Breast epithelium (tissue), 4 donors: ENCODE results near the gene LRRC8C. TPM values are rescaled to one million over a fixed set of nuclear protein-coding genes. Genes with fewer than 3 reads are reported as not detected.
"Not testable (repeated sequence)": the region's sequence is repeated elsewhere in the genome, so short reads cannot be mapped to it uniquely, and the experiment has no call there.

Experiments
- DNase-seq, 2 donors: peaks; one replicate each; pipeline ENCODE4 v3.0.0-alpha.2; 2019; ENCODE audit warnings: low spot score in 2 of 2
- H3K27ac ChIP-seq, 2 donors: fragments of 200-600 bp; sonication (generic) in 1 of 2; one replicate each; pipeline ENCODE4 v1.5.1; 2016 to 2019; ENCODE audit warnings: mild to moderate bottlenecking in 1 of 2
- H3K27me3 ChIP-seq, 2 donors: fragments of 200-600 bp; sonication (generic) in 1 of 2; one replicate each; pipeline versions ENCODE4 v1.5.1 to v1.6.0; 2017 to 2019; ENCODE audit warnings: control low read depth in 1 of 2, mild to moderate bottlenecking in 1 of 2
- H3K36me3 ChIP-seq: fragments of 200-600 bp; one replicate; pipeline ENCODE4 v1.5.1; 2019
- H3K4me1 ChIP-seq, 2 donors: fragments of 200-600 bp; sonication (generic); one replicate each; pipeline ENCODE4 v1.5.1; 2016 to 2019; ENCODE audit warnings: control low read depth in 1 of 2
- H3K4me3 ChIP-seq, 3 donors: fragments of 200-600 bp; sonication (generic); 1 replicate in 2 of 3; 2 replicates in 1 of 3; pipeline ENCODE4 v1.5.1; 2016 to 2019; ENCODE audit warnings: mild to moderate bottlenecking in 3 of 3, moderate library complexity in 2 of 3
- H3K9me3 ChIP-seq, 2 donors: fragments of 200-600 bp; sonication (generic) in 1 of 2; one replicate each; pipeline ENCODE4 v1.5.1; 2016 to 2019; ENCODE audit warnings: control low read depth in 1 of 2
- POLR2A ChIP-seq: fragments of 450-650 bp; IDR thresholded peaks from one replicate; pipeline ENCODE4 v1.6.1; 2016; ENCODE audit warnings: antibody characterized with exemption, mild to moderate bottlenecking, moderate library complexity
- POLR2AphosphoS5 ChIP-seq, 3 donors: sonication (generic); formaldehyde crosslinking; IDR thresholded peaks; one replicate each; pipeline ENCODE4 v1.6.1; 2017; ENCODE audit warnings: antibody characterized with exemption in 3 of 3
- intact Hi-C: fragments of 100-400 bp; cut with DNase I; formaldehyde crosslinking; loops from one replicate; pipeline ENCODE4 v1.15.1; 2023; ENCODE audit warnings: low total_unique reads
- total RNA-seq, 3 donors: library from RNA; depleted of rRNA; stranded (reverse); fragments of >200 nt; gene quantifications; one replicate each; pipeline ENCODE4 v1.1.0, GENCODE V29; 2016
- TF ChIP-seq, protein P1 (sequence below), 3 donors: fragments of 450-650 bp; IDR thresholded peaks; one replicate each; pipeline ENCODE4 v1.5.1; 2016 to 2017; ENCODE audit warnings: antibody characterized with exemption in 3 of 3, mild to moderate bottlenecking in 3 of 3, moderate library complexity in 3 of 3

LRRC8C gene
- total RNA-seq, 3 donors from 2014 or later: 10.8 to 14.6 (median 12.9) TPM

DNA sequence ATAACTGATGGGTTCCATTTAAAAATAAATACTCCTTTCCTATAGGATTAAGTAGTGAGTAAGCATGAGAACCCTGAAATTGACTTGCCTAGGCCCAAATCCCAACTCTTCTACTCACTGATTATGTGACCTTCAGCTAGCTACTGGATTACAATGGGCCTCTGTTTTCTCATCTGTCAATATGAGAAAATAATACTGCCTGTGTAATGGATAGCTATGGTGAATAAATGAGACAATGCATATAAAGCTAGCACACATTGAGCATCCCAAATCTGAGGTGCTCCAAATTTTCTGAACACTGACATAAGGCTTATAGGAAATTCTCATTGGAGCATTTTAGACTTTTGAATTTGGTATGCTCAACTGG lies 5.3 kb upstream of the LRRC8C start:
- intact Hi-C loops: no loop called here
- H3K9me3 ChIP-seq: no peaks in the 10 kb centered on the region
- TF ChIP-seq, protein P1, sequence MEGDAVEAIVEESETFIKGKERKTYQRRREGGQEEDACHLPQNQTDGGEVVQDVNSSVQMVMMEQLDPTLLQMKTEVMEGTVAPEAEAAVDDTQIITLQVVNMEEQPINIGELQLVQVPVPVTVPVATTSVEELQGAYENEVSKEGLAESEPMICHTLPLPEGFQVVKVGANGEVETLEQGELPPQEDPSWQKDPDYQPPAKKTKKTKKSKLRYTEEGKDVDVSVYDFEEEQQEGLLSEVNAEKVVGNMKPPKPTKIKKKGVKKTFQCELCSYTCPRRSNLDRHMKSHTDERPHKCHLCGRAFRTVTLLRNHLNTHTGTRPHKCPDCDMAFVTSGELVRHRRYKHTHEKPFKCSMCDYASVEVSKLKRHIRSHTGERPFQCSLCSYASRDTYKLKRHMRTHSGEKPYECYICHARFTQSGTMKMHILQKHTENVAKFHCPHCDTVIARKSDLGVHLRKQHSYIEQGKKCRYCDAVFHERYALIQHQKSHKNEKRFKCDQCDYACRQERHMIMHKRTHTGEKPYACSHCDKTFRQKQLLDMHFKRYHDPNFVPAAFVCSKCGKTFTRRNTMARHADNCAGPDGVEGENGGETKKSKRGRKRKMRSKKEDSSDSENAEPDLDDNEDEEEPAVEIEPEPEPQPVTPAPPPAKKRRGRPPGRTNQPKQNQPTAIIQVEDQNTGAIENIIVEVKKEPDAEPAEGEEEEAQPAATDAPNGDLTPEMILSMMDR (IDR thresholded peaks at IDR 0.05): no peak
- TF ChIP-seq POLR2A: no peak
- no peak for TF ChIP-seq POLR2AphosphoS5 (IDR thresholded peaks at IDR 0.05)
- H3K27ac ChIP-seq: no peak overlapping the region
- DNase-seq: no peak
- no peaks in the 10 kb centered on the region for H3K27me3 ChIP-seq
- H3K4me3 ChIP-seq: no peak overlapping the region
- H3K36me3 ChIP-seq: no peaks in the 10 kb centered on the region
- no peaks in the 10 kb centered on the region for H3K4me1 ChIP-seq

DNA sequence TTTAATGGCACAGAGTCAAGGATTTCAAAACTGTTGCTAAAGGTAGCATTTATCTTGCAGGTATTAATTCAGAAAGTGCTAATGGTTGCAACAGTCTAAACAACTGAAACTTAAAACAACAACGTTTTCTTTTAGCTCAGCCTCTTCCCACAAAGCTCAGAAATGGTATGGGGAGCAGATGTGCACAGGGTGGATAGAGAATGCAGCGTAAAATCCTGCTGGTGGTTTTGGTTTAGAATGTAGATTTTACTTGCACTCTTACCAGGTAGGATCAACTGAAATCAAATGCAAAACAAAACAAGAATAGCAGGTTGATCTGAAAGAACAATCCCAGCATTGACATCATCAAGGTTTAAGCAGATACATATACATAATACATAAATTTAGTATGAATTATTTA lies 3.8 kb upstream of the LRRC8C start:
- Histone ChIP-seq H3K27me3 (no peaks in the 10 kb centered on the region), H3K4me3 (no peak overlapping the region), H3K27ac (no peak overlapping the region), H3K4me1 (peaks cover 0 to under 1% of the 10 kb centered on the region in 2 donors), H3K36me3 (no peaks in the 10 kb centered on the region), H3K9me3 (no peaks in the 10 kb centered on the region)
- intact Hi-C loops: no loop called here
- TF ChIP-seq, protein P1 (IDR thresholded peaks at IDR 0.05): no peak
- TF ChIP-seq POLR2AphosphoS5 (IDR thresholded peaks at IDR 0.05): no peak
- TF ChIP-seq POLR2A: no peak
- DNase-seq: no peak

DNA sequence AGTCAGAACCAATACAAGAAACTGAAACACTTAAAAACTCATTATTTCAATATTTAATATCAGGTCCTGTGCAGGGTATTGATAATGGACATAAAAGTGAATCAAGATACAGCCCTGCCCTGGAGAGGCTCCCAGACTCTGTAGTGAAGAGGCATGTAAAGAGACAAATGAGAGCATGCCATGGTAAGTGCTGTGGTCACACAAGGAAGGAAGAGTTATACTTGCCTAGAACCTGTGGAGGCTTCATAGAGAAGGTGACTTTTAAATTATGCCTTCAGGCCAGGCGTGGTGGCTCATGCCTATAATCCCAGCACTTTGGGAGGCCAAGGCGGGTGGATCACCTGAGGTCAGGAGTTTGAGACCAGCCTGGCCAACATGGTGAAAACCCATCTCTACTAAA lies 3.3 kb upstream of the LRRC8C start:
- DNase-seq, intact Hi-C loops, H3K27me3 ChIP-seq, H3K27ac ChIP-seq, H3K36me3 ChIP-seq, H3K4me1 ChIP-seq, H3K4me3 ChIP-seq, H3K9me3 ChIP-seq: not testable (repeated sequence)

DNA sequence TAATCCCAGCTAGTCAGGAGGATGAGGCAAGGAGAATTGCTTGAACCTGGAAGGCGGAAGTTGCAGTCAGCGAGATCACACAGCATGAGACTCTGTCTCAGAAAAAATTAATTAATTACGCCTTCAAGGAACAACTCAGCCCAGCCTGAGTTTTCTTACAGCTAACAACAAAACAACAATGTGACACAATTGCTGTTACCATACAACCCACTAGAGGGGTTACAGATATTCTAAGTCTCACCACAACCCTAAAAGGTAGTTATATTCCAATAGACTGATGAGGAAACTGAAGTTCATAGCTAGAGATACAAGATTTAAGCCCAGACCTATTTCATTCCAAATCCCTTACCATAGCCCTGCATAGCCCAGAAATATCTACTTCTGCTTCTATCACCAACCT lies 2.9 kb upstream of the LRRC8C start:
- H3K36me3 ChIP-seq: no peaks in the 10 kb centered on the region

DNA sequence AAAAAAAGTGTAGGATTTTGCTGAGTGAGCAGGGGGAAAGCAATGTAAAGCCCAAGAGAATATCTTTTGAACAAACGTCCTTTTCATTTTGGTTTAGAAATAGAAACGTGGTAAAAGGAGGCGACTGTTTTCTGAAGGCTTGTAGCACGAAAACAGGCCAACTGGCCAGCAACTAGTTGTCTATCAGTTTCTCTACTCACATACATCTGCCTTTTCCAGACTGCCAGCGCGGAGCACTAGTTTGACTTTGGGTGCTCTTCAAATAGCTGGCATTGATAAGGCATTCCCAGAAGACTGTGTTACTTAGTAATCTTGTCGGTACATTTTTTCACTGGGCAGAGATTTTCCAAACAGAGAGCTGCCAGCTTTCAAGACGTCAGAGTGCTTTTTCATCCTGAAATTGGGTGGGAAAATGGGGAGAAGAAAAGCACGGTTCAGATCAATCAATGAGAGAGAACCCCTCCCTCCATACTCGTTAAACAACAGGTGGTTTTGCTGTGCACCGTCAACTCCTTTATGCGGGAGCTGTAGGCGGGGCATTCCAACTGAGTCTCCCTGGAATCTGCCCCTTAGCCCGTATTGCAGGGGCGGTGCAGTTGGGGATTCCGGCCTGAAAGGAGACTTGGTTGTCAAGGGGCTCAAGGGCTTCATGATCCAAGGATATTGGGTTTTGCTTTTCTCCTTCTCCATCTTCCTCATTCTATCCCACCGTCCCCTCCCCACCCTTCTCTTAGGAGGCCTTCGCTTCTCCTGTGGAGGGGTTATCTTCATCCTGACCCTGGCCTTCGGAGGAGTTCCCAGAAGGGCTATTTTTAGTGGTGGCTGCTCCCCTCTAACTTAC lies 884 bp upstream of the LRRC8C start:
- TF ChIP-seq, protein P1 (IDR thresholded peaks at IDR 0.05): no peak
- no peak for TF ChIP-seq POLR2AphosphoS5 (IDR thresholded peaks at IDR 0.05)
- no peak for TF ChIP-seq POLR2A
- no peak for DNase-seq
- Histone ChIP-seq H3K9me3 (no peaks in the 10 kb centered on the region), H3K36me3 (no peaks in the 10 kb centered on the region), H3K4me3 (peak overlapping the region; percentile 81 to 94 (median 92)), H3K27ac (peak overlapping the region; percentile 80 to 90), H3K27me3 (no peaks in the 10 kb centered on the region), H3K4me1 (peaks cover 0 to 4% of the 10 kb centered on the region in 2 donors)
- intact Hi-C loops: no loop called here

More for the DNA sequence above, 2.9 kb upstream of the LRRC8C start:
- Histone ChIP-seq H3K4me3 (no peak overlapping the region), H3K27ac (no peak overlapping the region), H3K4me1 (peaks cover 0 to 4% of the 10 kb centered on the region in 2 donors), H3K9me3 (no peaks in the 10 kb centered on the region), H3K27me3 (no peaks in the 10 kb centered on the region)
- no peak for DNase-seq
- TF ChIP-seq POLR2AphosphoS5 (IDR thresholded peaks at IDR 0.05) (no peak), POLR2A (no peak)
- TF ChIP-seq, protein P1 (IDR thresholded peaks at IDR 0.05): no peak
- intact Hi-C loops: no loop called here
